NCI-H524 treated with DMSO at 0.1 percent for 48 hours (cell line): ENCODE results near the gene TMEM151B.

ENCODE experiments used
- DNase-seq: peaks from one replicate; lab custom pipeline; 2025; lab: John Stamatoyannopoulos, UW

The TMEM151B gene

DNA sequence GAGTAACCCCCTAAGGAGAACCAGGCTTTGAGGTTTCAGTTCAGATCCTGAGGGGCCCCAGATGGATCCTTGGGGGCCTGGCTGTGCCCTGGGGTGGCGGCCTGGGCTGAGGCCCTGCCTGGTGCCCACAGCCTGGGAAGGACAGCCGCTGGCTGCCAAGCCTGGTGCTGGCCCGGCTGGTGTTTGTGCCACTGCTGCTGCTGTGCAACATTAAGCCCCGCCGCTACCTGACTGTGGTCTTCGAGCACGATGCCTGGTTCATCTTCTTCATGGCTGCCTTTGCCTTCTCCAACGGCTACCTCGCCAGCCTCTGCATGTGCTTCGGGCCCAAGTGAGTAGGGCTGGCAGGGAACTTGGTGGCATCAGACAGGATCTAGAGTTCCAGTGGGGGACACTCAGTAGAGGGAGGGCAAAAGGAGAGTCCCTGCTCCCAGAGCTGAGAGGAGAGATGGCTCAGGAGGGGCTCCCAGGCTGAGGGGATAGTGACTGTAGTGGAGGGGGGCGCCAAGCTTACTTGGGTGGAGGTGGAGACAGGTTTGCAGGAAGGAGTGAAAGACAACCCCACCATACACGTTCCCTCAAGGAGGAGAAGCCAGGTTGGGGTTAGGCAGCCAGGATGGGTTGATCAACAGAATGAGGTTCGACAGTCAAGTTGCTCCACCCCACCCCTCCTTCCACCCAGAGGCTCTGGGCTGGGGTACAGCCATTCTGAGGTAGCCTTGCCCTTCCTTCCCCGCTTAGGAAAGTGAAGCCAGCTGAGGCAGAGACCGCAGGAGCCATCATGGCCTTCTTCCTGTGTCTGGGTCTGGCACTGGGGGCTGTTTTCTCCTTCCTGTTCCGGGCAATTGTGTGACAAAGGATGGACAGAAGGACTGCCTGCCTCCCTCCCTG is 37.3 kb upstream of the TMEM151B start:
- no peak for DNase-seq

DNA sequence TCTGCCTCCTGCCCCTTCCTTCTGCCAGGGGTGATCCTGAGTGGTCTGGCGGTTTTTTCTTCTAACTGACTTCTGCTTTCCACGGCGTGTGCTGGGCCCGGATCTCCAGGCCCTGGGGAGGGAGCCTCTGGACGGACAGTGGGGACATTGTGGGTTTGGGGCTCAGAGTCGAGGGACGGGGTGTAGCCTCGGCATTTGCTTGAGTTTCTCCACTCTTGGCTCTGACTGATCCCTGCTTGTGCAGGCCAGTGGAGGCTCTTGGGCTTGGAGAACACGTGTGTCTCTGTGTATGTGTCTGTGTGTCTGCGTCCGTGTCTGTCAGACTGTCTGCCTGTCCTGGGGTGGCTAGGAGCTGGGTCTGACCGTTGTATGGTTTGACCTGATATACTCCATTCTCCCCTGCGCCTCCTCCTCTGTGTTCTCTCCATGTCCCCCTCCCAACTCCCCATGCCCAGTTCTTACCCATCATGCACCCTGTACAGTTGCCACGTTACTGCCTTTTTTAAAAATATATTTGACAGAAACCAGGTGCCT is 36.6 kb upstream of the TMEM151B start:
- DNase-seq, result no peak

DNA sequence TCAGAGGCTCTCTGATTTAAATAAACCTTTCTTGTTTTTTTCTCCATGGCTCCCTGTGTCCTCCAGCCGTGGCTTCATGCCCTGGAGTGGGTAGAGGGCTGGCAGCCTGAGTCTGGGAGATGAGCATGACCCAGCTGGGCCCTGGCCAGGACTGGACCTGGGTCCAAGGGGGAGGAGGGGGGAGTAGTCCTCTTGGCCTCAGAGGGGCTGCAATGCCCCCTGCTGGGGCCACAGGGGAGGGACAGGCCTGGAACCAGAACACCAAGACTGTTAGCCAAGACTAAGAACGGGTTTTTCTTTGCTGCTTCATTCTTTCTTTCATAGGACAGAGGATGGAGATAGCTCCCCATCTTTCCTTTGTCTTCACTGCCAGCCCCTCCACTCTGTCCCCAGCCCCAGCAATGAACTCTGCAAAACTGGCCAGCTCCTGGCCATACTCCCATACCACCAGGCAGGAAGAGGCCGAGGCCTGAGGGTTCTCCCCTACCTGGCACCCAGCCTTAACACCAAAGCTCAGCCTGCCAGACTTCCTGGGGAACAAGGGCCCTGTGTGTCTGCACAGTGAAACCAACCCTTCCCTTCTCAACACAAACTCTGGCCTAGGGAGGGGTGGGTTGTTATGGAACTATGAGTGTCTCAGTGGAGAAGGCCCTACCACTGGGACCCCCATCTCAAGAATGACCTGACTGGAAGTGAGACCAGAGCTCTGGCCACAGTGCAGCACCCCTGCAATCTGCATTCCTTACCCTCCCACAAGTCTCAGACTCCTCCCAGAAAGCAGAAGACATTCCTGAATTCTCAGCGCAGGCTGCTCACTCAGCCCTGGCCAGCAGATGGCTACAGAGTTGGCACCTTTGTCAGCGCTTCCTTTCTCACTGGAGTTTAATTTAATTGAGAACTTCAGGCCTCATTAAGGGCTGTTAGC is 35.9 kb upstream of the TMEM151B start:
- no peak for DNase-seq

DNA sequence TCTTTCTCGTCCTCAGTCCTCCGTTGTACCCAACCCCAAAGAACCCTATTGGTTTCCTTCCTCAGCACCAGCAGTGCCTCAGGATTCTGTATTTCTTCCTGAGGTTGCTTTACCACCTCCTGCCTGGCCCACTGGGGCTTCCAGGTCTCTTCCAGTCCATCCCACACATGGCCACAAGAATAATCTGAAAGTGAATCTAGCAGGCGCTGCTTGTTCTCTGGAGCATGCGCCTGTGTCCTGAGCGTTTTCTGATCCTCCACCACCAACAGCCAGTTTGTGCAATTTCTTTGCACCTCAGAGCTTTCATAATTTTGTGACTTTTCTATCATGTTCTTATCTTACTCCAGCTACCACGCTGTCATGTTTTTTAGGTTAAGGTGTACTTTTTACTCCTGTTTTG is 35.0 kb upstream of the TMEM151B start:
- DNase-seq, result no peak

DNA sequence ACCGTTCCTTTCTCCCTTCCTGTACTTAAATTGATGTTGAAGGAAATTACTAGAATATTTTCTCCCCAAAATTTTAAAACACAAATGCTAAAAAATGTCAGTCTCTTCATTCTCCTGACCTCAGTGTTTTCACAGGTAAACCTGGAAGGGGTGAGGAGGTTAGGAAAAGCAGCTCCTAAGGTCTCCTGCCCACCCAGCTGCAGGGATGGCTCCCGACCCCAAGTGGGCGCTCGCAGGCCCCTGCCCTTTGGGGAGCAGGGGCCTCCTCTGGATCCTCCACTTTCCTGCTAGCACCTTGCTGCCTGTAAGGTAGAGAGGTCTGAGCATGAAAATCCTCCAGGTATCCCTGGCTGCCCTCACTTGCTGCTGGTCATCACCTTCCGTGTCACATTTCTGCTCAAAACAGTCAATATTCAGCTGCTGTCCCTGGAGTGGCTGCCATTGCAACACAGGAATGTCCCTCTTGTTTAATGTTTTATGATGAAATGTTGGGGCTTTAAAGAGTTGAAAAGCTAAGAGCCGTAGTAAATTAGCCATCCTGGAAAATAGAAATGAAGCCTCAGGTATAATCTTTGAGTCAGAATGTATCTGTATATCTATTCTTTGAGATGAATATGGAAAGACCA is 34.2 kb upstream of the TMEM151B start:
- no peak for DNase-seq

DNA sequence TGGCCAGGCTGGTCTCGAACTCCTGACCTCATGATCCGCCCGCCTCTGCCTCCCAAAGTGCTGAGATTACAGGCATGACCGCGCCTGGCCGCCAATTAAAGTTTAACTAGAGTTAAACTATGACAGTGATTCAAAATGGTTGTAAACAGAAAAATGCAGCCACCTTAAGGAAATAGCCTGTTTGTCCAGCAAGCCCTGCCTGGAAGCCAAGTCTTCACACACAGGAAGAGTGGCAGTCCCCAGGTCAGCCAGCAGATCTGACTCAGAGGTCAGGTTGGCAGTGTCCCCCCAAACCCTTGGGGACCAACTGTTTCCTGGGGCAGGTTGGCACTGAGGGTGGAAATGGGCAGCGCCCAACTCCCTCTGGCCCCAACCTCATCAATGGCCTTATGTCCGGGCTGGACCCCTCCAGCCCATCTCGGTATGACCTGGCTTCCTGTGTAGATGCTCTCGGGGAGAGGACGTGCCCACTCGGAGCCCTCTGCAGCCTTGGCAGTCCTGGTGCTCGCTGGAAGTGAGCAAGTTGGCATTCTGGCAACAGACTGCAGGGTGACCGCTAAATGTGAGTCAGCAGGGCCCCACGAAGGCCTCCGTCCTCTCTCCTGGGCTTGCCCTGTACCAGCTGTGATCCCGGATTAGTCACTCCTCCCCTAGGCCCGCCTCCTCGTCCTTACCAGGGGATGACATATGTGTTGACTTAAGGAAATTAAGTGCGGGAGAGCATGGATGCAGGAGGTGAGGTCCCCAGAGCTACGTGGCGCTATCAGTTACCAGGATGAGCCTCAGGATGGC is 33.0 kb upstream of the TMEM151B start:
- DNase-seq, result peak; percentile 88

DNA sequence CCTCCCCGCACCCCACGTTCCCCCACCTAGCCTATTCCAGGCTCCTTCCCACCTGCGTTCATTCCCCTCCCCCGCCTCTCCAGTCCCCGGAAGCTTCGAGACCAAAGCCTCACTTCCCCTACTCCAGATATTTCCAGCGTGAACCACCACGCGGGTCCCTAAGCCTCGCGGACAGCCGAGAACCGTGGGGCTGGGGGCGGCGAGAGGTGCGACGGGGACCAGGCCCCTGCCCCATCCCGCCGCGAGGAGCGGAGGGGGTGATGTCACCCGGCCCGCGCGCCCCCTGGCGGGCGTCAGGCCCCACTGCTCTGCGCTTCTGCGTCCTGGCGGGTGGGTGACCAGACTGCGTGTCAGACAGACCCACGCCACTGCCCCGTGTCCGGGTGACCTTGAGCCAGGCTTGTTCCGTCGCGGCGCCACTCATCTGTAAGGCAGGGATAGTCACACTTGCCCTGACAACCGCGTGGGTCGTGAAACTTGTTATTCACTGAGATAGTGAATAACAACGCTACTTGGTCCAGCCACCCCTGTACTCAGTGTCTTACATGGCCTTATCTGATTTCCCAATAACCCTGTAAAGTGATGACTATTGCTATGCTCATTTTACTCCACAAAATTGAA is 32.3 kb upstream of the TMEM151B start:
- no peak for DNase-seq

DNA sequence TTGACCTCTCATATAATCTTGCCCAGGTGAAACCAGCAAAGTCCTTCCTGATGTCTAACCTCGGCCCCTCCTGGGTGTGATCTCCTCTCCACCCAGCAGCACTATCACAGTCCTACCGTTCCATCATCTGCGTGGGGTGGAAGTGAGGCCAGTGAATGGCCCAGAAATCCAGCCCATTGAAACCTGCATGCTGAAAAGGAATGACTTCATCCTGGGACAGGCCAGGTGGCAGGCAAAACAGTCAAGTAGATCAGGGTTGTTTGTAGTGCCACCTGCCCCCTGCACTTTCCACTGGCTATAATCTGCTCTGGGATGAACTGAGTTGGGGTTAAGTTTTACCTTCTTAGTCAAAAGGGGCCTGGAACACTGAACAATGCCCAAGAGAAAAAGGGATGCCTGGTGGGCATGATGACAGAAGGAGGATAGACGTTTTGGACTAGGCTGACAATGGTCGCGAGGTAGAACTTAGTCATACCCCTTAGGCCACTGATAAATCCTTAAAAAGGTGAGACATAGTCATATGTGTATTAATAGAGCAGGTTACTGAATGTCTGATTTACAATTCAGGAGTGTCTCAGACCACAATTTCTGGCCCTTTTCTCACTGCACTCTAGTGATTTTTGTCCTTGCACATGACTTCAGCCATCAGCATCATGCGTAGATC is 31.4 kb upstream of the TMEM151B start:
- DNase-seq, result no peak

DNA sequence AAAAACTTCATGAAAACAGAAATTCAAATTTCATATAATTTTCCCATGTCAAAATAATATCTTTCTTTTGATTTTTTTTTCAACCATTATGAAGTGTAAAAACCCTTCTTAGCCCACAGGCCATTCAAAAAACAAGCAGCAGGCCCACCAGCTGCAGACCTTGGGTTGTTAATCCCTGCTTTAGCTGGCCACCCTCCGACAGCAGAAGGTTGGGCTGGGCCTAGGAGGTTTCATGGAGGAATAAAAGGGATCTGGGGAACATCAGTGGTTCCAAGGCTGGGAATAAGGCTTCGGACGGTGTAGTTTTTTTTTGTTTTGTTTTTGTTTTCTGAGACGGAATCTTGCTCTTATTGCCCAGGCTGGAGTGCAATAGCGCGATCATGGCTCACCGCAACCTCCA is 26.9 kb upstream of the TMEM151B start:
- DNase-seq, result no peak

DNA sequence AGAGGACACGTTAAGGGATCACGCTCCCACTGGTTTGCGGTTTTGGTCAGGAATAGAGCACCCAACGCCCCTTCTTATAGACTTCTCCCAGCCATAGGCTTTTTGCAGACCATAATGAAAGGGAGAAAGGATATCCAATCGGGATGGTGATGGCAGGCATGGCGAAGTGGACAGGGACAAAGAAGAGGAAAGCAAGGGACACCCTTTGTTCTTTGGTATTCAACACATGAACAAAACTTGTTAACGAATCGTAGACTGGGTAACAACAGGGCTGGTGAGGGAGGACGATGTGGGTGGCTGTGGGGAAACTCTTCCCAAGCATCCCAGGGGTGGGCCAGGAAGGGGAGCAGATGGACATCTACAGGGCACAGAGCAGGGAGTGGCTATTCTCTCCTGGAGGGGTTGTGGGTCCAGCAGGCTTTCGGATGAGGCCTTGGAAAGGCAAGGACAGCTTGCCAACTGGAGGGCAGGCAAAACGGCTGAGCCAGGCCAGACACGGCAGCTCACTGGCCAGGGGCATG is 24.8 kb upstream of the TMEM151B start:
- no peak for DNase-seq

DNA sequence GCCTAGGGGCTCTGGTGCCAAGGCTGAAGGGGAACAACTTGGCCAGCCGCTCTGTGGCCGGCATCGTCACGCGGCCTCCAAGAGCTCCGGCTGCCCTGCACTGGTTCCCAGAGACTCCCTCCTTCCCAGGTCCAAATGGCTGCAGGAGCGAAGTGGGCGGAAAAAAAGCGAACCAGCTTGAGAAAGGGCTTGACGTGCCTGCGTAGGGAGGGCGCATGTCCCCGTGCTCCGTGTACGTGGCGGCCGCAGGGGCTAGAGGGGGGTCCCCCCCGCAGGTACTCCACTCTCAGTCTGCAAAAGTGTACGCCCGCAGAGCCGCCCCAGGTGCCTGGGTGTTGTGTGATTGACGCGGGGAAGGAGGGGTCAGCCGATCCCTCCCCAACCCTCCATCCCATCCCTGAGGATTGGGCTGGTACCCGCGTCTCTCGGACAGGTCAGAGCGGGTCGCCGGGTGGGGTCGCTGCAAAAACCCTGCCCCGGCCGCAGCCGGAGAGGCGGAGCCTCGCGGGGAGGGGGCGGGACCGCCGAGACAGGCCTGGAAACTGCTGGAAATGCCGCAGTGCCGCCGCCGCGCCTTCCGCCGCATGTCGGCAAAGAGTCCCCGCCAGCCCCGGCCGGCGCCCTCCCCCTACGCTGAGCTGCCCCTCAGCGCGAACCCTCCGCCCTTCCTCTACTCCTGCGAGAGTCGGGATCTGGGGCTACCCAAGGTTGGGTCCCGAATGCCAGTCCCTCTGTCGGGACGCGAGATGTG is 24.2 kb upstream of the TMEM151B start:
- no peak for DNase-seq

DNA sequence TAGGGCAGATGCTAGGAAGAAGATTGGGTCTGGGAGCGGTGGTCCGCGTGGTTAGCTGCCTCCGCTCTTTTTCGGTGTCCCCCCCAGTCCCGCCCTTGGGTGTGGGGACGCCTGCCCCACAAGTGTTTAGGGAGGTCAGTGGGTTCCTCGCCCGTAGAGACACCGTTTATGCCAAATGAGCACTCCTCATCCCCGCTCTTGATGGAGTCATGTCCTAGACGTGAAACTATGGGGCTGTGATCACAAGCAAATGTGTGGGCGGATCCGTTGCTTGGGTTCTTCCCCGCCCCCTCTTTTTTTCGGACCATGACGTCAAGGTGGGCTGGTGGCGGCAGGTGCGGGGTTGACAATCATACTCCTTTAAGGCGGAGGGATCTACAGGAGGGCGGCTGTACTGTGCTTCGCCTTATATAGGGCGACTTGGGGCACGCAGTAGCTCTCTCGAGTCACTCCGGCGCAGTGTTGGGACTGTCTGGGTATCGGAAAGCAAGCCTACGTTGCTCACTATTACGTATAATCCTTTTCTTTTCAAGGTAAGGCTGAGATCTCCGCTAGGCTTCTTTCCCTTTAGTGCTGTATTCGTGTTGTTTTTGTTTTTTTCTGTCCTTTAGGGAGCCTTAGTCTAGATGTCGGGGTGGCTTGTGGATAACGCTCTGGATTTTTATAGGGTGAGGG is 23.4 kb upstream of the TMEM151B start, which contains the start of gene HSP90AB1:
HSP90AB1 (plus strand) TSS at position 439 of the 675 bp plus-strand sequence. CDS start 1,529 bp downstream, outside the sequence.
- peak; percentile 87 for DNase-seq

DNA sequence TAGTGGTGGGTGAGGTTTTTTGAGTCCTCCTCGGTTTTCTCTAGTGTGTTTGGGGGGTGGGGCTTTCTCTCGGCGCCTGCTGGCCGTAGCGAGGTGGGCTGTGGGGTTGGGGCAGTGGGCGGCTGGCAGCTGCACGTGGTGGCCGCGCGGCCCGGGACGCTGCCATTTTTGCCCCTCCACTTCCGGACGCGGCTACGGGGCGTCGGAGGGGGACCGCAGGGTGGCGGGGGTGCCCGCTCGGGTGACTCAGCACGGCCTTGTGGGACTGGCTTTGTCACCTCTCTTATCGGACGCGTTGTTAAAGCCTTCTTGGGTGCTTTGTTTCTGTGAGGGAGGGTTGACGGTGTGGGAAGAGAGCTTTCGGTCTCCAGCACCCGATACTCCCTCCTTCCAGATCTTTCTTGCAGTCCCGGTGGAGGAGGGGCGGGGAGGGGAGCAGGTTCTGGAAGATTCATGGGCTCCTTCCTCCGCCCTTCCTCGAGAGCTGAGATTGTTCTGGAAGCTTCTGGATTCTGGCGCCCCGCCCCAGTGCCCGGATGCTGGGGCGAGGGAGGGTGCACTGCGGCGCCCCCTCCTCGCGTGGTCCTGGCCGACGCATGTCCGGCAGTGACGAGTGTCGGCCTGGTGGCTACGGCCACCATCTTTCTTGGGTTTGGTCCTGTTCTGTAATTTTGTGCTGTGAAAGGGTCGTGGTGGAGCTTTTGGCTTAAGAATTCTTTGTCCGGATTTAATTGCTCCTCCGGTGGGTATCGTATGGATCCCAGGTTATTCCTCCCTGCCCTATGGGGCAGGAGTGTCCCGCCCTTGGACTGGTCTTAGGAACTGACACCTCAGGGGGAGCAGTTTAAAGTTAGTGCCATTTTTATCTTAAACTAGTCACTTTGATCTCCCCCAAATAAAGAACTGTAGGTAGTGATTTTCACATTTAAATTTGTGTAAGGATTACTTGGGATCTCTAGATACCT is 22.6 kb upstream of the TMEM151B start:
- no peak for DNase-seq

DNA sequence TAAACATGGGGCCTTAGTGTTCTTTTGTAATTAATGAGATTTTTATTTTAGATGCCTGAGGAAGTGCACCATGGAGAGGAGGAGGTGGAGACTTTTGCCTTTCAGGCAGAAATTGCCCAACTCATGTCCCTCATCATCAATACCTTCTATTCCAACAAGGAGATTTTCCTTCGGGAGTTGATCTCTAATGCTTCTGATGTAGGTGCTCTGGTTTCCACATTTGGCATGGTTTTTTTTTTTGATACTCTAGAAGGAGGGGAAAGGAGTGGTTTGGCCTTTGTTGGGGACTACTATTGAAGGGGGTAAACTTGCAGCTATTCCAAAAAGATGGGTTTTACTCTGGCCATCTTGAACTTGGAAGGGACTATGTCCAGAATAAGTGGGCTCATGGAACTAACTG is 21.7 kb upstream of the TMEM151B start:
- DNase-seq, result no peak

DNA sequence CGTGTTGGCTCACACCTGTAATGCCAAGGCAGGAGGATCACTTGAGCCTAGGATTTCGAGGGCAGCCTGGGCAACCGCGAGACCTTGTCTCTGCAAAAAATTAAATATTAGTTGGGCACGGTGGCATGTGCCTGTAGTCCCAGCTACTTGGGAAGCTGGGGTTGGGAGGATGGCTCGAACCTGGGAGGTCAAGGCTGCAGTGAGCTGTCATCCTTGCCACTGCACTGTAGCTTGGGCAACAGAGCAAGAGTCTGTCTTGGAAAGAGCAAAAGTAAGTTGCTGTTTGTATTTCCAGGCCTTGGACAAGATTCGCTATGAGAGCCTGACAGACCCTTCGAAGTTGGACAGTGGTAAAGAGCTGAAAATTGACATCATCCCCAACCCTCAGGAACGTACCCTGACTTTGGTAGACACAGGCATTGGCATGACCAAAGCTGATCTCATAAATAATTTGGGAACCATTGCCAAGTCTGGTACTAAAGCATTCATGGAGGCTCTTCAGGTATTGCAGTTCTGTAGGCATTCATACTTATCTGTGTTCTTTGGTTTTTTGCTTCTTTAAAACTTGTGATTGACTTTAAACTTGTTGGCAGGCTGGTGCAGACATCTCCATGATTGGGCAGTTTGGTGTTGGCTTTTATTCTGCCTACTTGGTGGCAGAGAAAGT is 21.0 kb upstream of the TMEM151B start:
- no peak for DNase-seq

DNA sequence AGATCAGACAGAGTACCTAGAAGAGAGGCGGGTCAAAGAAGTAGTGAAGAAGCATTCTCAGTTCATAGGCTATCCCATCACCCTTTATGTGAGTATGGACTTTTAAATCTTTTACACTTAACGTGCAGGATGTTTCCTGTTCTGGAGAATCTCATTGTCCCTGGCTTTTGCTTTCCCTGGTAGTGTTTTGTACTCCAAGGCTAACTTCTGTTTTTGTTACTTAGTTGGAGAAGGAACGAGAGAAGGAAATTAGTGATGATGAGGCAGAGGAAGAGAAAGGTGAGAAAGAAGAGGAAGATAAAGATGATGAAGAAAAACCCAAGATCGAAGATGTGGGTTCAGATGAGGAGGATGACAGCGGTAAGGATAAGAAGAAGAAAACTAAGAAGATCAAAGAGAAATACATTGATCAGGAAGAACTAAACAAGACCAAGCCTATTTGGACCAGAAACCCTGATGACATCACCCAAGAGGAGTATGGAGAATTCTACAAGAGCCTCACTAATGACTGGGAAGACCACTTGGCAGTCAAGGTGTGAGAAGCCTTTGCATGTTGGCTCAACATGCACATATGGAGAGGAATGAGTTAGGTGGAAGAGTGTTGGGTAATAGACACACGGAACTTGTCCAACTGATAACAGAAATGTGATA is 20.1 kb upstream of the TMEM151B start:
- no peak for DNase-seq
